Nucleus accumbens (tissue), 56 donors: ENCODE measurements around the gene KIF18B.

Experiments used
- DNase-seq, 56 donors: peaks; one replicate each; lab custom pipeline; 2025; lab: John Stamatoyannopoulos, UW

KIF18B gene

DNA sequence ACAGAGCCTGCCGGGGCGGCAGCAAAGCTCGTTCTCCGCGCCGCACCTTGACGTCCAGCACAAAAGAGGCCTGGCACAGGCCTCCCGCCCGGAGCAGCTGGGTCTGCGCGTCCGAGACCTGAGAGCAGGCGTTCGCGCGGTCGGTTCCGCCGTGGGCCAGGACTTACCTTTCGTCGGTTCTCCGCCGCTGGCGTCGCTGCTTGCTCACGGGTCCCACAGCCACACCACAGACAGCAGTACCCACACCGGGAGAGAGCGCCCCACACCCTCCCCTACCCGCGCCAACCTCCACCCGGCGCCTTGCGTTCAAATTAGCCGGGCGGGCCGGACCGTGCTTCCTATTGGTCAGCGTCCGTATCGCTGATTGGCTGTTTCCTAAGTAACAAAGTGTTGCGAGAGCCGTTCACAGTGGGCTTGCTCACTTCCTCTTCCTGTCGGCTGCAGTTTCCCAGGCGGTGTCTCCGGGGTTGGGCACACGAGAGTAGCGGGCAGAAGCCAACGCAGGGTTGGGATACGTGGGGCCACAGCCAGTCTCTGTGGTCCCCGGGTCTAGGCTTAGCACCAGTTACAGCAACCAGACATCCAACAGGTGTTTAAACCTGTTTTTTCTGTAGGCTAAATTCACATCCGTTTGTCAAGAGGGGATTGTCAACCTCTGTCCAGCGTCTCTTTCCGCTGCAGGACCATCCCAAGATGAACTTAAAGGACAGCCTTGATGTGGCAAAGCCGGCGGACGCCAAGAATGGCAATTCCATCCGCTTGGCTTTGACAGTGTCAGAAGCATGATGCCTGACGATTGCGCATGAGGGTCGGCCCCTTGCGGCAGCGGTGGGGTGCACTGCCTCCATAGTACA lies at the start of gene KIF18B:
KIF18B (minus strand) TSS at position 313 of the 854 bp plus-strand sequence. CDS start 11,429 bp downstream, outside the sequence.
- DNase-seq = peak in 54 of 56 donors; percentile 48 to 93 (median 76)

DNA sequence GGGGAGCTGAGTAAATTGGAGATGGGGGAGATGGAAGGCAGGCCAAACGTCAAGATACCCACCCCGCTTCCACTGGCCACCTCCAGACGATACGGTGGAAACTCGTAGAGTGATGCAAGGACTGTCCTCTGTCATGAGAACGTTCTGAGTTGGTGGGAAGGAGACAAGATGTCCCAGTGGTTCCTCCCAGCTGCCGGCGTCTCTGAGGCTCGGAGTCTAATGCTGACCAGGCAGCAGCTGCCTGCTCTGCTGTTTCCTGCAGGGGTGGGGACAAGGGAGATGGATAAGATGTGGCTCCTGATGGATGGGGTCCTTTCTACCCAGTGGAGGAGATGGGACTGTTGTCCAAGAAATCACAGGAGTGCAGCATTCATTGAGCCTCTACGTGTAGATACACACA lies 48.7 kb upstream of the KIF18B start:
- no peak for DNase-seq

DNA sequence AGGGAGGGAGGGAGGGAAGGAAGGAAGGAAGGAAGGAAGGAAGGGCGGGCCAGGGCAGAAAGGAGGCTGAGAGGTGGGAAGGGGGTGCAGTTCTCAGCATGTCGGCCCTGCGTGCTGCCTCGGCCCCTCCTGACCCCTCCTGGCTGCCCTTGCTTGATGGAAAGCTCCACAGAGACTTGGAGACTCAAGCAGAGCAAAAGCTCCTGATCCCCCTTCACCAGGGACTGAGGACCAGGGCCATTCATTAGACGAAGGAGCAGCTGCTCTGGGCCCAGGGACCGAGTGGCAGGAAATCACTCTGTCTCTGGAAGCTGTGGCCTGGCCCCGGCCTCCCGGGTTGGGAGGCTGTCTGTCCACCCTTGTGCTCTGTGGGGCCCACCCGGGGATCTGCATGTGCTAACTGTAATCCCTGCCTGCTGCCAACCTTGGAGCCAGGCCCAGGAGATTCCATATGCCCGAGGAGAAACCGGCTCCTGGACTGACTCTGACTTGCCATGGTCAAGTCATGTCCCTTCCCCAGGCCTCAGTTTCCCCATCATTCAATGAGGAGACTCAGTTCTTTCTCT lies 47.9 kb upstream of the KIF18B start:
- DNase-seq = no peak

DNA sequence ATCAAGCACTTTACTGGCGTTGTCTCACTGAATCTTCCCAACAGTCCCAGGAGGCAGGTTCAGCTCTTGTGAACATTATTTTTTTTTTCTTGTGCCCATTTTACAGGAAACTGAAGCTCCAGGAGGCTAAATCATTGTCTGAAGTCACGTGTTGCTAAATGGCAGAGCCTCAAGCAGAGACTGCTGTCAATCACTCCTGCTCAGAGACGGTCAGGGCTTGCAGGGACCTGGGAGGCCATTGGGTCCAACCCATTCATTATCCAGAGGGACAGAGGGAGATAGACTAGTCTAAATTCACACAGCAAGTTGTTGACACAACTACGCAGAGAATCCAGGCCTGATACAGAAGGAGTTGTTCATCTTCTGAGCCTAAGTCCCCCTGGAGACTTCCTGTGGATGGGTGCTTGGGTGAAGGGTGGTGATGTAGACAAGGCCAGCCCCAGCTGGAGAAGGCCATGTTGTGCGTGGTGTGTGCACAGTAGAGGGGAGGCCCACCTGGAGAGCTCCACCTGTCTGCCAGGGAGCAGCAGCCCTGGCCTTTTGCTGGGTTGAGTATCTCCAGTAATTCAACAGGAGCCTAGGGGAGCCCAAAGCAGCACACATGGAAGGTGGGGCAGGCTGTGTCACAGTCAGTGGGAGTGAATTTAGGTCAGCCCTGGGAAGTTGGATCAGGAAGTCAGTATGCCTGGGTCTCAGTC lies 44.8 kb upstream of the KIF18B start:
- DNase-seq = no peak

DNA sequence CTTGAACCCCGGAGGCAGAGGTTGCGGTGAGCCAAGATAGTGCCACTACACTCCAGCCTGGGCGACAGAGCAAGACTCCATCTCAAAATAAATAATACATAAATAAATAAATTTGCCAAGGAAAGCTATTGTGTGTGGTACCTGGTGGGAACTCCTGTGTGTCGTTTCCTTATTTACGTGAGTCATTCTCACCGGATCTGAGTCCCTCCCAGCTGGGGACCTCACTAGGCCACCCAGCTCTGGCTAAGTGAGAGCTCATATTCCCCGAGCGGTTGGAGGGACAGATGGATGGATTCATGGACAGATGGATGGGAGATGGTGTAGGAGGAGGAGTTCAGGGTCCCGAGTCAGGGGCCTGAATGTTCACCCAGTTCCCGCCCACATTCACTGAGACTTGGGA lies 43.4 kb upstream of the KIF18B start:
- DNase-seq = no peak

DNA sequence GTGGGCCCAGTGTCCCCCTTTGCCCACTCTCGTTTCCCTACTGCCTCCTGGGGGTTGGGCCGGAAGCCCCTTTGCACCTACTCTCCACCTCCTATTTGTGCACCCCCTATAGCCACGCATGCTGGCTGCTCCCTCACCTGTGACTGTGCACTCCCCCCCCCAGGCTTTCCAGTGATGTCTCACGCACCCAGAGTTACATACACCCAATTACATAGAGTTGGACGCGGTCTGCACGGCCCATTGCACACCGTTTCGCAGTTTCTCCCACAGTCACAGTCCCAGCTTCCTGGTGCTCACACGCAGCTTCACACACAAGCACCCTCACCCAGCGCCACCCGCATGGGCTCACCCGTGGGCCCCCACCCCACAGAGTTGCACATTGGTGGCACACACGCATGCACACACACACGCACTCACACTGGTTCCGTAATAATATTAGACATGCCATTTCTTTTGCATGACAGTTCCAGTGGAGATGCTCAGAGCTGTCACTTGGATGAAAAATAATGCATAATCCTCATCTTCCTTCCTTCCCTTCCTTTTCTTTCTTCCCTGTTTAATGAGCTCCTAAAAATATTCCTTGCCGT lies 42.1 kb upstream of the KIF18B start:
- DNase-seq = peak in 1 of 56 donors; percentile 19

DNA sequence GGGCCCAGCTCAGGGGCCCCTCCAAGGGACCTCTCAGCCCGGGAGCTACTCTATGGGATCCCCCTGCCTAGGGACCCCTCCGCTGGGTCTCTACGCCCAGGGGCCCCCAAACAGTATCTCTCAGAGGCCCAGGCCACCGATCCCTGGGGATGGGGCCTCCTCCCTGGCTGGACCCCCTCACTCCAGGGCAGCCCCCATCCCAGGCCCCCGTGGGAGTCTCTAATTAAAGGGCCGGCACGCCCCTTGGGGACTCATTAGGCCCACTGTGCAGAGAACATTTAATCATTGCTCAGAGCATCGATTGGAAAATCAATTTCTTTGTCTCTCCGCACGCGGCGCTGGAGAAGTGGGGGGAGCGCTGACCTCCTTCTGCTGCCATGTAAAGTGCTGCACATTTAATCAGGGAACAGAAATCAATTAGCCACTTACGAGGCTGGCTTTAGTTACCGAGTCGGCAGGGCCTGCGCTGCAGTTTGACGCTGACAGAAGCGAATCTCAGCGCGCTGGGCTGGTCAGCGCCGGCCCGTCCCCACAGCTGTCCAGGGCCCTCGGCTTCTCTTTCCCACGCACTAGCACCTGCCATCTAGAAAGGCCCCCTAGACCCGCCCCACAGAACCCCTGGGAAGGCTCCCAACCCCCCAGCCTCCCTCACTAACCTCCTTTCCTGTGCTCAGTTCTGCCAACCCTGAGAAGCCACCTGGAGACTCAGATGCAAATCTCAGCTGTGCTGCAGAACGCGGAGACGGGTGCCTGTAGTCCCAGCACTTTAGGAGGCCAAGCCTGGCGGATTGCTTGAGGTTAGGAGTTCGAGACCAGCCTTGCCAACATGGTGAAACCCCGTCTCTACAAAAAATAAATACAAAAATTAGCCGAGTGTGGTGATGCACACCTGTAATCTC lies 40.7 kb upstream of the KIF18B start:
- no peak for DNase-seq

DNA sequence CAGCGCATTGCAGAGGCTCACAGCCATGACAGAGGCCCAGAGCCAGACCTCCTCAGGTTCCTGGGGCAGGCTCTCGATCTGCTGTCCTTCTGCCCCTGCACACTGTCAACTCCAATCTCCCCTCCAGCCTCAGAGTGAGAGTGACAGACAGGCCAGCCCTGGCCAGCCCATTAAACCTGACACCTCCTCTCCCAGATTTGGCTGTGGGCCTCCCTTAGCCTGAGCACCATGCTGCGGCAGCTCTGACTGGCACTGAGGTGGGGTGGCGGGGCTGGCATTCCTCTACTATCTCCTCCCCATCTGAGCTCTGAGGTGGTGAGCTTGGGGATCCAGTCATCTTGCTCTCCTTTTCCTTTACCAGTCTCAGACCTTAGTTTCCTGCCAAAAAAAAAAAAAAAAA lies 36.0 kb upstream of the KIF18B start:
- no peak for DNase-seq

DNA sequence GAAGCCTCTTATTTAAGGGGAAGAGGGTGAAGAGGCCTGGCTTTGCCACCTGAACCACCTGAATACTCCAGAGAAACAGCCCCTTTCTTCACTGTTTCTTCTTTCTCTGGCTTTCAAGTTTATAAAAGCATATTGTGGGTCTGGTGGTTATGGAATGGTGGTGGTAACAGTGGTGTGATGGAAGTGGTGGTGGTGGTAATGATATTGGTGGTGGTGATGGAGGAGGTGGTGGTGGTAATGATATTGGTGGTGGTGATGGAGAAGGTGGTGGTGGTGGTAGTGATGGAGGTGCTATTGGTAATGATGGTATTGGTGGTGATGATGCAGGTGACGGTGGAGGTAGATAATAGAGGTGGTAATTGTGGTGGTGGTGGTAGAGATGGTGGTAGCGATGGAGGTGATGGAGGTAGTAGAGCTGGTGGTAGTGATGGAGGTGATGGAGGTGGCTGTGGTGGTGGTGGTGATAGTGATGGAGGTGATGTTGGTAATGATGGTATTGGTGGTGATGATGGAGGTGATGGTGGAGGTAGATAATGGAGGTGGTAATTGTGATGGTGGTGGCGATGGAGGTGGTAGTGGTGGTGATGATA lies 34.6 kb upstream of the KIF18B start:
- no peak for DNase-seq

DNA sequence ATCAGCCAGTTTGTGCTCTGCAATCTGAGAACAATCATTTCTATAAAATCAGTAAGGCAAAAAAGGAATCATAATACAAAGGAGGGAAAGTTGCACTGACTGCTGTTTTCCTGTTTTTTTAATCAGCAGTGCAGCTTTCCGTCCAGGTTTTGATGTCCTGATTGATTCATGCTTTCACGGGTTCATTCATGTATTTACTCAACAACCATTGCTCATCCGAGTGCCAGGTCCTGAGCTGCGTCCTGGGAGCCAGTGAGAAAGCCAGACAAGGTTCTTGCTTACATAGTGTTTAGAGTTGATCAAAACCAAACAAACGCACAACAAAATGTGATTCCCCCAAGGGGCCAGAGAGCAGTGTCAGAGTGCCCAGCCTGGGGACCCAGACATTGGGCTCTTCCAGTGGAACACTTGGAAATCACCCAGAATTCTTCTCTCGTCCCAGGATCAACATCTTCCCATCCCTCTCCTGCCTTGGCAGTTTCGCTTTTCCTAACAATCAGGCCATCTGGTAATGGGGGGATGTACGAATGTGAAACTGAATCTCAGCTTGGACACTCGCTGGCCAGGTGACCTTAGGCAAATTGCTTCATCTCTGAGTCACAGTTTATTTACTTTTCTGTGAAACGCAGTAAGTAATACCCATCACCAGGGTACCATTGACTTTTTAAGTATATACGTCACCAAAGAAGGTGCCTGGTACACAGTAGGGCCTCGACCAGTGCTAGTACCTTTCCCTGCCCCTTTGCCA lies 33.8 kb upstream of the KIF18B start:
- DNase-seq = no peak

DNA sequence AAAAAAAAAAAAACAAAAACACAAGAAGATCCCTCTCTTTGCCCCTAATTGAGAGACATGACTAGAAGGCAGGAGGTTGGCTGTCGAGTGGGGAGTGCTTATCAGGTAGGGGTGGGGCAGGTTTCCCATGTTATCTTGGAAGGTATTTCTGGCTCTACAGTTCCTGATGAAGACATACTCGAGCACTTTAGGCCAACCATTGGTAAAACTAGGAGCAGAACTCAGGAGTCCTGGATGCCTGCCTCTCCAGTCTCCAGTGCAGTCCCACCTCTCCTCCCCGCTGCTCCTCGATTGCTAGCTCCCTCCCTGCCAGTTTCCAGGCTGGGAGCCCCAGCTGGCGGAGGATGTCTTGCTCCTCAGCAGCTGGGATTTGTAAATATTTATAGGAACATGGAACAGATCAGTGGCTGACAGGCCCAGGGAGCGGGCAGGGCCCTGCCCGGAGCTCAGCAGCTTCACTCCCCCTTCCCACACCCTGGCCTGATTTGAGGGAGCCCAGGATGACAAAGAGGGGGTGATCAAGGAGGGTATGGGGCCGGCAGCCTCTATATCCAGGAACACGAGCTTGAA lies 31.9 kb upstream of the KIF18B start:
- DNase-seq = no peak

DNA sequence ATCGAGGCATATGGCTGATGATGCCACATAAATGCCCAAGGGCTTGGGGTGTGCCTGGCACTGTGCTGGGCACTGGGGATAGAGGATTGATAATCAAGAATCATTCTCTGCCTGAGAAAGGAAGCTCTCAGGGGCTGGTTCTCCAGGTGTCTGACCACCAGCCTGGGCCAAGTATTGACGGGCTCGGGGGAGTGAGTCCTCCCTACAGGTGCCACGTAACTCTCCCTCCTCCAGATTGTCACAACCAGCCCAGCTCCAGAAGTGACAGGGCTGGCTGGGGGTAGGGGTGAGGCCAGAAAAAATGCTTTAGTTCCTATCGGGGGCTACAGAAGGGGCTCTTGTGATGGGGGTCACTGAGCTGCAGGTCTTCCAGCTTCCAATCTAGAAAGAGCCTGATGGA lies 31.2 kb upstream of the KIF18B start:
- DNase-seq = no peak

DNA sequence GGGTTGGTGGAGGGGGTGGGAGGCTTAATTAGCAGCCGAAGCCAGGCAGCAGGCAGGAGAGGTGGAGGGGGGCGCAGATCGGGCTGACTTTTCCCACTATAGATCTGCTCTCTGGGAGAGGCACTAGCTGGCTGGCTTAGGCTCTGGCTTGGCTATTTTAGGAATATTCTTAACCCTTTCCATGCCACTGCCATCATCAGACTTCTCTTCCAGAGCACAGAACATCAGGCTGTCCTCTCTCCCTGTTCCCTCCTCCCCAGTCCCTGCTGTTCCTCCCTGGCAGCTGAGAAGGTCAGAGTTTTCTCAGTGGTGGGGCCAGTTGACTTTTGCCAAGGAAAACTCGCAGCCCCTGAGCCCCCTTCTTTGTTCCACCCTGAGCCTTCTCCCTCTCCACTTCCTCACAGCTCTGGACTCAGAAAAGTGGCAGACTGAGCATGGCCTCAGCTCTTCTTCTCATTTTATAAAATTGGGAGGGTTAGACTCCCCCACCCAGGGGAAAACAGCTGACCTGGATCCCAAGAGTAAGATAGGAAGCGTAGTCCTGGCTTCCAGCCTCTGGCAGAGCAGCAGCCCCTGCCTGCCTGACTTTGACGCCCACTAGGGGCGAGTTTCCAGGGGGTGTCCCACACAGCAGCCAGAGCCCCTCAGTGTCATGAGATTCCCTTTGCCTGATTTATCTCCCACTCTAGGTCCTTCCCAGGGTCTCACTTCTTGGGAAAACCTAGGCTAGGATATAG lies 30.4 kb upstream of the KIF18B start:
- DNase-seq = no peak

DNA sequence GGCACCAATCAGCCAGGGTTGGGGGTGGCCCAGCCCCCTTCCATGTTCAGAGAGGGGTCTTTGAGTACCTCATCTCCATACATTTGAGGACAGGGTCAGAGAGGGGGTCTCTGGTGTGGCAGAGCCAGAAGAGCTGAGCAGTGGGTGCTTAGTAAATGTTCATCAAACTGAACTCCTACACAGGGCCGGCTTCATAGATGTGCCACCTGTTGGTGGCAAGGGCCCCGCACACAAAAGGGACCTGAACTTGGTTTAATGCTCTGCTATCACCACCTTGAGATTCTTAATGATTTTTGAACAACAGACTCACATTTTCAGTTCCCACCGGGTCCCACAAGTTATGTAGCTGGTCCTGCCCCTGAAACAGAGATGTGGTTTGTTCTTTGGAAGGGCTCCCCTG lies 29.5 kb upstream of the KIF18B start:
- no peak for DNase-seq

DNA sequence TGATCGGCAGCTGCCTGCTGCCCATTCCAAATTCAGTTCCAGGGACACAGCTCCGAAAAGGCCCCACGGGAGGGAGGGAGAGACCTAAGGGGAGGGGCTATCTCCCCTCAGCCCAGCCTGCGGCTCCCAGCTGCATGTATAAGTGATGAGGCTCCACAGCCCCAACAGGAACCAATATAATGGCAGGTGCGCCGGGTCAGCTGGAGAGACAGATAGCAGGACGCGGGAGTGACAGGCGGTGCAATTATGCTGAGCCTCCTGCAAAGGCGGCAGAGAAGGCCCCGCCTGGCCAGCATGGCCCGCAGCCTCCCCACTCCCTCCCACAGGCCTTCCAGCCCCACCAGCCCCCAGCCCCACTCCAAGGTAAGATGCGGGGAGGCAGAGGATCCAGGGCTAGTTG lies 28.6 kb upstream of the KIF18B start:
- no peak for DNase-seq

DNA sequence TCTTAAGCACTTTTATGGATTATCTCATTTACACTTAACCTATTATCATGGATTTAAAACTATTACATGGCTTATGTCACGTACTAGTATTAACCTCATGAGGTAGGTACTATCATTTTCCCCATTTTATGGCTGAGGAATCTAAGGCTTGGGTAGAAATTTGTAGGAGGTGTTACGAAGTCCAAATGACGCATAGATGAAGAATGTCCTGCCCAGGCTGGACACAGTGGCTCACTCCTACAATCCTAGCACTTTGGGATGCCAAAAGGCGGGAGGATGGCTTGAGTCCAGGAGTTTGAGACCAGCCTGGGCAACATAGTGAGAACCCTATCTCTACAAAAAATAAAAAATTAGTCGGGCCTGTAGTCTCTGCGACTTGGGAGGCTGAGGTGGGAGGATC lies 25.4 kb upstream of the KIF18B start:
- no peak for DNase-seq

DNA sequence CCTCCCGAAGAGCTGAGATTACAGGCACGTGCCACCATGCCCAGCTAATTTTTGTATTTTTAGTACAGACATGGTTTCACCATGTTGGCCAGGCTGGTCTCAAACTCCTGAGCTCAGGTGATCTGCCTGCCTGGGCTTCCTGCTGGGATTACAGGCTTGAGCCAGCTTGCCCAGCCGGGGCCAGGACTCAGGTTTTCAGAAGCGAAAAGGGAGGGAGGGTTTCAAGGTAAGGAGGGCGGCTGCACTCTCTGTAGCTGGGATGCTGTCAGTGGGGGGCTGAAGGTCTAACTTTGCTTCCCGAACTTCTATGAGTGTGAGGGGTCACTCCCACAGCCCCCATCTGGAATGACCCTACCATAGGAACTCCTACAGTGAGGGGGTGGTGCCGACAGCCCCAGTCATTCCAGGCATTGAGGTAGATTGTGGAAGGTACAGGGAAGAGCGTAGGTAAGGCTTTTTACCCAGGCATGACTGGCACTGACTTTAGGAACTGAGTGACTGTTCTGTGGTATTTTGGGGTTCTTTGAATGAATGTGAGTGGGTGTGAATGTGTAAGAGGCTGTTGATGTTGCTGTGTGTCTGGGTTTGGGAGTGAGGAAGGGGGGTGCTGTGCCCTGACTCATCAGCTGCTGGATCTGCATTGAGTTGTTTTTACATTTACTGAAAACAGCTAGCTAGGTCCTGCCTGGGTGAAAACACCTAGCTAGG lies 24.4 kb upstream of the KIF18B start:
- DNase-seq = peak in 22 of 56 donors; percentile 4 to 70 (median 35)
